Stimulated activated CD4-positive, alpha-beta T cell treated with anti-CD3 and anti-CD28 coated beads, Interleukin-2, amount 100 ng/mL, for 24 hours (primary cell): Measurements from ENCODE around the gene KCNB1.

ENCODE experiments used
- DNase-seq, 2 donors: peaks; one replicate each; pipeline ENCODE4 v3.0.0-alpha.2; 2020

KCNB1 gene

GRCh38 chr20:49482621-49483017 is at the start of gene KCNB1:
Gene KCNB1 (minus strand): TSS chr20:49482668. CDS start chr20:49482480, 188 bp downstream.
- peak; percentile 51 to 52 for DNase-seq

GRCh38 chr20:49529470-49529869 is 47.0 kb upstream of the KCNB1 start:
- no peak for DNase-seq

- DNase-seq: no peak
These were observed 44.1 kb upstream of the KCNB1 start for GRCh38 chr20:49526568-49526967.

GRCh38 chr20:49526056-49526455 is 43.6 kb upstream of the KCNB1 start:
- no peak for DNase-seq

- DNase-seq: no peak
These were observed 41.4 kb upstream of the KCNB1 start for GRCh38 chr20:49523767-49524360.

- DNase-seq: no peak
These were observed 38.9 kb upstream of the KCNB1 start for GRCh38 chr20:49521356-49521755.

- no peak for DNase-seq
These were observed 37.4 kb upstream of the KCNB1 start for GRCh38 chr20:49519777-49520359.

GRCh38 chr20:49519212-49519712 is 36.8 kb upstream of the KCNB1 start:
- no peak for DNase-seq

- no peak for DNase-seq
These were observed 36.1 kb upstream of the KCNB1 start for GRCh38 chr20:49518576-49518975.

GRCh38 chr20:49517805-49518100 is 35.3 kb upstream of the KCNB1 start:
- DNase-seq: no peak

GRCh38 chr20:49516916-49517804 is 34.7 kb upstream of the KCNB1 start:
- no peak for DNase-seq

GRCh38 chr20:49515586-49515985 is 33.1 kb upstream of the KCNB1 start:
- no peak for DNase-seq

- DNase-seq: no peak
These were observed 31.0 kb upstream of the KCNB1 start for GRCh38 chr20:49513517-49513916.

GRCh38 chr20:49513009-49513408 is 30.5 kb upstream of the KCNB1 start:
- DNase-seq: no peak

GRCh38 chr20:49511788-49512525 is 29.5 kb upstream of the KCNB1 start:
- DNase-seq: no peak

- DNase-seq: no peak
These were observed 28.2 kb upstream of the KCNB1 start for GRCh38 chr20:49510562-49511122.

- peak in 1 of 2 donors; percentile 6 for DNase-seq
These were observed 26.1 kb upstream of the KCNB1 start for GRCh38 chr20:49508435-49509199.

GRCh38 chr20:49507741-49508434 is 25.4 kb upstream of the KCNB1 start:
- no peak for DNase-seq

GRCh38 chr20:49505518-49505917 is 23.1 kb upstream of the KCNB1 start:
- DNase-seq: no peak

- no peak for DNase-seq
These were observed 20.7 kb upstream of the KCNB1 start for GRCh38 chr20:49503176-49503575.

GRCh38 chr20:49501917-49502316 is 19.4 kb upstream of the KCNB1 start:
- no peak for DNase-seq

- no peak for DNase-seq
These were observed 14.9 kb upstream of the KCNB1 start for GRCh38 chr20:49497398-49497669.
